ENCODE data around the gene PTMA. TPM values are rescaled to one million over a fixed set of nuclear protein-coding genes. Genes with fewer than 3 reads are reported as not detected.

The PTMA gene
- total RNA-seq, 1 experiment from 2014 or later, result 2,164 TPM

DNA sequence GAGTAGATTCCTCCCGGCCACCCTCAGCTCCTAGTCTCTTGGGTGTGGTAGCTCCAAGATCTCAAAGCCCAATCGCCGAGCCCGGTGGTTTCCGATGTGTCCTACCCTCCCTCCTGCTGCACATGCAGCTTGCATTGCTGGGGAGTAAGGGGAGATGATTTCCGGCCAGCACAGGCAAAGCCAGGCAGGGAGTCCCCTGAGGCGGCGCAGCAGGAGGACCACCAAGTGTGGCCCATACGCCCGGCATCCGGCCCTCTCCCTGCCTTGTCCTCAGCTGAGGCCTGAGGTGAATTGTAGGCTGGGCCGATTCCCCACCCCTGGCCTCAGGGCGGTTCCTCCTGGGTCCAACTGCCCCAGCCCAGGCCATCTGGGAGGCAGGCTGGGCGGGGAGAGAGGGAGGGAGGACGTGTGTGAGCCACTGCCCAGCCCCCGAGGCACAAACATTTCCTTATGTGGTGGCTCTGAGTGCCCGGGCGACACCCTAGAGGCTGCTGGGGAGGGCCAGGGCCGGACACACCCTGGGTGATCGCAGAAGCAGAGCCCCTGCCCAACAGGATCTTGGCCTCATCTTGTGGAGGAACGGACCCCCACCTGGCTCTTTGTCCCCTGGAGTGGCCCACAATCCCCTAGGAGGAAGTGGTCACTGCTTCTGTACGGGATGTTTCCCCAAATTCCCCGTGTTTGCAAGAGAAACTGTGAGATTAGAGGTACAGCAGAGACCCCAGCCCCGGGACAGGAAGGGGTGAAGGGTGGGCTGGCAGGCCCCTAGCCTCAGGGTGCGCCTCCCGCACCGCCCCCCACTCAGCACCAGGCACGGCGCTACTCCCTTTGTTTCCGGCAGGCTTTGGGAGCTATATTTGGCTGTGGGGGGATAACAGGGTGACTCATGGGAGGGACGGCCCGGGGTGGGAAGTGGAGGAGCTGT lies 41.9 kb upstream of the PTMA start (continued):
- TF ChIP-seq, protein P1, sequence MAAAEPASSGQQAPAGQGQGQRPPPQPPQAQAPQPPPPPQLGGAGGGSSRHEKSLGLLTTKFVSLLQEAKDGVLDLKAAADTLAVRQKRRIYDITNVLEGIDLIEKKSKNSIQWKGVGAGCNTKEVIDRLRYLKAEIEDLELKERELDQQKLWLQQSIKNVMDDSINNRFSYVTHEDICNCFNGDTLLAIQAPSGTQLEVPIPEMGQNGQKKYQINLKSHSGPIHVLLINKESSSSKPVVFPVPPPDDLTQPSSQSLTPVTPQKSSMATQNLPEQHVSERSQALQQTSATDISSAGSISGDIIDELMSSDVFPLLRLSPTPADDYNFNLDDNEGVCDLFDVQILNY (CRISPR knock-in tag; IDR thresholded peaks at IDR 0.05), result peak; percentile 54; the same call in 1 of the 2 replicates
- TF ChIP-seq SP1 (CRISPR knock-in tag; conservative IDR thresholded peaks at IDR 0.05) (peak; percentile 88), JUN (CRISPR knock-in tag; IDR thresholded peaks at IDR 0.05) (no peak)
- TF ChIP-seq, protein P2, sequence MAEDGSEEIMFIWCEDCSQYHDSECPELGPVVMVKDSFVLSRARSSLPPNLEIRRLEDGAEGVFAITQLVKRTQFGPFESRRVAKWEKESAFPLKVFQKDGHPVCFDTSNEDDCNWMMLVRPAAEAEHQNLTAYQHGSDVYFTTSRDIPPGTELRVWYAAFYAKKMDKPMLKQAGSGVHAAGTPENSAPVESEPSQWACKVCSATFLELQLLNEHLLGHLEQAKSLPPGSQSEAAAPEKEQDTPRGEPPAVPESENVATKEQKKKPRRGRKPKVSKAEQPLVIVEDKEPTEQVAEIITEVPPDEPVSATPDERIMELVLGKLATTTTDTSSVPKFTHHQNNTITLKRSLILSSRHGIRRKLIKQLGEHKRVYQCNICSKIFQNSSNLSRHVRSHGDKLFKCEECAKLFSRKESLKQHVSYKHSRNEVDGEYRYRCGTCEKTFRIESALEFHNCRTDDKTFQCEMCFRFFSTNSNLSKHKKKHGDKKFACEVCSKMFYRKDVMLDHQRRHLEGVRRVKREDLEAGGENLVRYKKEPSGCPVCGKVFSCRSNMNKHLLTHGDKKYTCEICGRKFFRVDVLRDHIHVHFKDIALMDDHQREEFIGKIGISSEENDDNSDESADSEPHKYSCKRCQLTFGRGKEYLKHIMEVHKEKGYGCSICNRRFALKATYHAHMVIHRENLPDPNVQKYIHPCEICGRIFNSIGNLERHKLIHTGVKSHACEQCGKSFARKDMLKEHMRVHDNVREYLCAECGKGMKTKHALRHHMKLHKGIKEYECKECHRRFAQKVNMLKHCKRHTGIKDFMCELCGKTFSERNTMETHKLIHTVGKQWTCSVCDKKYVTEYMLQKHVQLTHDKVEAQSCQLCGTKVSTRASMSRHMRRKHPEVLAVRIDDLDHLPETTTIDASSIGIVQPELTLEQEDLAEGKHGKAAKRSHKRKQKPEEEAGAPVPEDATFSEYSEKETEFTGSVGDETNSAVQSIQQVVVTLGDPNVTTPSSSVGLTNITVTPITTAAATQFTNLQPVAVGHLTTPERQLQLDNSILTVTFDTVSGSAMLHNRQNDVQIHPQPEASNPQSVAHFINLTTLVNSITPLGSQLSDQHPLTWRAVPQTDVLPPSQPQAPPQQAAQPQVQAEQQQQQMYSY (CRISPR knock-in tag; IDR thresholded peaks at IDR 0.05), result peak; percentile 71
- TF ChIP-seq, protein P3, sequence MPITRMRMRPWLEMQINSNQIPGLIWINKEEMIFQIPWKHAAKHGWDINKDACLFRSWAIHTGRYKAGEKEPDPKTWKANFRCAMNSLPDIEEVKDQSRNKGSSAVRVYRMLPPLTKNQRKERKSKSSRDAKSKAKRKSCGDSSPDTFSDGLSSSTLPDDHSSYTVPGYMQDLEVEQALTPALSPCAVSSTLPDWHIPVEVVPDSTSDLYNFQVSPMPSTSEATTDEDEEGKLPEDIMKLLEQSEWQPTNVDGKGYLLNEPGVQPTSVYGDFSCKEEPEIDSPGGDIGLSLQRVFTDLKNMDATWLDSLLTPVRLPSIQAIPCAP (CRISPR knock-in tag; IDR thresholded peaks at IDR 0.05), result 0 out of 2 replicates have a peak, but pooled peaks have one; percentile 37

DNA sequence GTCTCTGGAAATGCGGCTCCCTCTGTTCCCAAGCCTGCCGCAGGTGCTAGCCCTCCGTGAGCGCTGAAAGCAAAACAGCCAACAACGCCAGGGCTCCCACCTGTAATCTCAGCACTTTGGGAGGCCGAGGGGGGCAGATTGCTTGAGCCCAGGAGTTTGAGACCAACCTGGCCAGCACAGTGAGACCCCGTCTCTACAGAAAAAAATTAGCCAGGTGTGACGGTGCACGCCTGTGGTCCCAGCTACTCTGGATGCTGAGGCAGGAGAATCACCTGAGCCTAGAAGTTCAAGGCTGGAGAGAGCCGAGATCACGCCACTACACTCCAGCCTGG lies 41.3 kb upstream of the PTMA start:
- Mint-ChIP-seq H3K4me3 (peak overlapping the region; percentile 60), H3K36me3 (no peaks in the 10 kb centered on the region), H3K27ac (peak overlapping the region; percentile 98), H3K9me3 (no peaks in the 10 kb centered on the region), H3K4me1 (peaks cover 53% of the 10 kb centered on the region), H3K27me3 (ENCODE audit: low read depth) (no peaks in the 10 kb centered on the region; the same call in 1 of the 2 replicates)
- ChIA-PET CTCF (interaction anchor here (0.5 to 3.3 kb wide), 12 partner anchors 8 to 55 kb away, joined by 3 to 32 read pairs (median 8); no protein-coding TSS in a partner anchor), POLR2A (interaction anchor here (0.6 to 2.6 kb wide), 15 partner anchors 8 to 56 kb away, joined by 3 to 30 read pairs (median 5); partner anchors contain the start of gene PTMA)
- DNase-seq (ENCODE audit: low spot score), result no peak
- no peak for TF ChIP-seq ZNF671 (CRISPR knock-in tag; IDR thresholded peaks at IDR 0.05)
- TF ChIP-seq CREB1 (CRISPR knock-in tag; IDR thresholded peaks at IDR 0.05), result no peak
- TF ChIP-seq GTF2I (CRISPR knock-in tag; conservative IDR thresholded peaks at IDR 0.05), result peak; percentile 54; the same call in 1 of the 2 replicates
- peak; percentile 99 for TF ChIP-seq ZNF121 (CRISPR knock-in tag; IDR thresholded peaks at IDR 0.05)
- TF ChIP-seq, protein P4, sequence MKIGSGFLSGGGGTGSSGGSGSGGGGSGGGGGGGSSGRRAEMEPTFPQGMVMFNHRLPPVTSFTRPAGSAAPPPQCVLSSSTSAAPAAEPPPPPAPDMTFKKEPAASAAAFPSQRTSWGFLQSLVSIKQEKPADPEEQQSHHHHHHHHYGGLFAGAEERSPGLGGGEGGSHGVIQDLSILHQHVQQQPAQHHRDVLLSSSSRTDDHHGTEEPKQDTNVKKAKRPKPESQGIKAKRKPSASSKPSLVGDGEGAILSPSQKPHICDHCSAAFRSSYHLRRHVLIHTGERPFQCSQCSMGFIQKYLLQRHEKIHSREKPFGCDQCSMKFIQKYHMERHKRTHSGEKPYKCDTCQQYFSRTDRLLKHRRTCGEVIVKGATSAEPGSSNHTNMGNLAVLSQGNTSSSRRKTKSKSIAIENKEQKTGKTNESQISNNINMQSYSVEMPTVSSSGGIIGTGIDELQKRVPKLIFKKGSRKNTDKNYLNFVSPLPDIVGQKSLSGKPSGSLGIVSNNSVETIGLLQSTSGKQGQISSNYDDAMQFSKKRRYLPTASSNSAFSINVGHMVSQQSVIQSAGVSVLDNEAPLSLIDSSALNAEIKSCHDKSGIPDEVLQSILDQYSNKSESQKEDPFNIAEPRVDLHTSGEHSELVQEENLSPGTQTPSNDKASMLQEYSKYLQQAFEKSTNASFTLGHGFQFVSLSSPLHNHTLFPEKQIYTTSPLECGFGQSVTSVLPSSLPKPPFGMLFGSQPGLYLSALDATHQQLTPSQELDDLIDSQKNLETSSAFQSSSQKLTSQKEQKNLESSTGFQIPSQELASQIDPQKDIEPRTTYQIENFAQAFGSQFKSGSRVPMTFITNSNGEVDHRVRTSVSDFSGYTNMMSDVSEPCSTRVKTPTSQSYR (CRISPR knock-in tag; IDR thresholded peaks at IDR 0.05), result no peak
- ATAC-seq, result no peak

DNA sequence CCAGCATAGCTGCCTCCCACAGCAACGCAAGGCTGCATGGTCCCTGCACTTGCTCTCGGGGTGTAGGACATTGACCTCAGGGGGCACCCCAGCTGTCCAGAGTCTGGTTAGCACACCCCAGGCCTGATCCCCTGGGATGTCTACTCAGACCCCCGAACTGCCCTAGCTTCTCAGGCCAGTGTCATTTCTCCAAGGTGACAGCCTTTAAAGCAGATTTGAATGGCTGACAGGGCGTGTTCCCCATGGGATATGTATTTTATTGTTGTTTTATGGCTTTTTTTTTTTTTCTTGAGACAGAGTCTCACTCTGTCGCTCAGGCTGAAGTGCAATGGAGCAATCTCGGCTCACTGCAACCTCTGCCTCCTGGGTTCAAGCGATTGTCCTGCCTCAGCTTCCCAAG lies 40.8 kb upstream of the PTMA start:
- no peaks in the 10 kb centered on the region for H3K9me3 Mint-ChIP-seq
- H3K27ac Mint-ChIP-seq, result 0 out of 2 replicates have a peak overlapping the region, but pooled peaks have one; percentile 72
- H3K36me3 Mint-ChIP-seq, result no peaks in the 10 kb centered on the region
- ChIA-PET CTCF (interaction anchor here (0.5 to 3.3 kb wide), 10 partner anchors 8 to 55 kb away, joined by 3 to 32 read pairs (median 8); no protein-coding TSS in a partner anchor), POLR2A (interaction anchor here (0.9 to 2.6 kb wide), 13 partner anchors 7 to 53 kb away, joined by 3 to 30 read pairs (median 12); partner anchors contain the start of gene PTMA)
- peaks cover 57% of the 10 kb centered on the region for H3K4me1 Mint-ChIP-seq
- ATAC-seq (no peak), DNase-seq (ENCODE audit: low spot score) (no peak)
- H3K27me3 Mint-ChIP-seq (ENCODE audit: low read depth), result no peaks in the 10 kb centered on the region; the same call in 1 of the 2 replicates
- H3K4me3 Mint-ChIP-seq, result no peak overlapping the region
- TF ChIP-seq CBFB (CRISPR knock-in tag; IDR thresholded peaks at IDR 0.05; ENCODE audit: low read depth) (no peak), GABPB1 (CRISPR knock-in tag; IDR thresholded peaks at IDR 0.05) (no peak), ELF4 (CRISPR knock-in tag; IDR thresholded peaks at IDR 0.05; ENCODE audit: low read depth) (no peak), FOXK1 (CRISPR knock-in tag; IDR thresholded peaks at IDR 0.05) (no peak), FOXJ3 (CRISPR knock-in tag; IDR thresholded peaks at IDR 0.05; ENCODE audit: borderline replicate concordance) (no peak), ETV6 (CRISPR knock-in tag; IDR thresholded peaks at IDR 0.05) (no peak), ZNF219 (CRISPR knock-in tag; IDR thresholded peaks at IDR 0.05; ENCODE audit: borderline replicate concordance) (no peak), OVOL2 (CRISPR knock-in tag; IDR thresholded peaks at IDR 0.05; ENCODE audit: borderline replicate concordance) (no peak), NR3C1 (CRISPR knock-in tag; conservative IDR thresholded peaks at IDR 0.05; ENCODE audit: low read depth) (no peak)
- TF ChIP-seq, protein P1 (CRISPR knock-in tag; IDR thresholded peaks at IDR 0.05), result no peak
- TF ChIP-seq, protein P3 (CRISPR knock-in tag; IDR thresholded peaks at IDR 0.05), result no peak
- TF ChIP-seq, protein P5, sequence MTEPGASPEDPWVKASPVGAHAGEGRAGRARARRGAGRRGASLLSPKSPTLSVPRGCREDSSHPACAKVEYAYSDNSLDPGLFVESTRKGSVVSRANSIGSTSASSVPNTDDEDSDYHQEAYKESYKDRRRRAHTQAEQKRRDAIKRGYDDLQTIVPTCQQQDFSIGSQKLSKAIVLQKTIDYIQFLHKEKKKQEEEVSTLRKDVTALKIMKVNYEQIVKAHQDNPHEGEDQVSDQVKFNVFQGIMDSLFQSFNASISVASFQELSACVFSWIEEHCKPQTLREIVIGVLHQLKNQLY (CRISPR knock-in tag; IDR thresholded peaks at IDR 0.05), result no peak

All from WTC11 (cell line).